GOT3 (cell line): ENCODE data around the gene PIAS2.
"Not testable (repeated sequence)": the region's sequence is repeated elsewhere in the genome, so short reads cannot be mapped to it uniquely, and the experiment has no call there.

Experiments used
- DNase-seq: peaks from one replicate; lab custom pipeline; 2025; ENCODE audit warnings: mixed read lengths; lab: John Stamatoyannopoulos, UW

The PIAS2 gene, protein sequence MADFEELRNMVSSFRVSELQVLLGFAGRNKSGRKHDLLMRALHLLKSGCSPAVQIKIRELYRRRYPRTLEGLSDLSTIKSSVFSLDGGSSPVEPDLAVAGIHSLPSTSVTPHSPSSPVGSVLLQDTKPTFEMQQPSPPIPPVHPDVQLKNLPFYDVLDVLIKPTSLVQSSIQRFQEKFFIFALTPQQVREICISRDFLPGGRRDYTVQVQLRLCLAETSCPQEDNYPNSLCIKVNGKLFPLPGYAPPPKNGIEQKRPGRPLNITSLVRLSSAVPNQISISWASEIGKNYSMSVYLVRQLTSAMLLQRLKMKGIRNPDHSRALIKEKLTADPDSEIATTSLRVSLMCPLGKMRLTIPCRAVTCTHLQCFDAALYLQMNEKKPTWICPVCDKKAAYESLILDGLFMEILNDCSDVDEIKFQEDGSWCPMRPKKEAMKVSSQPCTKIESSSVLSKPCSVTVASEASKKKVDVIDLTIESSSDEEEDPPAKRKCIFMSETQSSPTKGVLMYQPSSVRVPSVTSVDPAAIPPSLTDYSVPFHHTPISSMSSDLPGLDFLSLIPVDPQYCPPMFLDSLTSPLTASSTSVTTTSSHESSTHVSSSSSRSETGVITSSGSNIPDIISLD

GRCh38 chr18:46917108-46917802 is at the start of gene PIAS2, which contains the start of gene KATNAL2:
TSS of gene PIAS2 (minus strand) at chr18:46917507. CDS start at chr18:46917345, 162 bp downstream.
TSS of gene KATNAL2 (plus strand) at chr18:46917602. CDS start at chr18:46946873, 29,271 bp downstream.
- DNase-seq, result no peak

DNA sequence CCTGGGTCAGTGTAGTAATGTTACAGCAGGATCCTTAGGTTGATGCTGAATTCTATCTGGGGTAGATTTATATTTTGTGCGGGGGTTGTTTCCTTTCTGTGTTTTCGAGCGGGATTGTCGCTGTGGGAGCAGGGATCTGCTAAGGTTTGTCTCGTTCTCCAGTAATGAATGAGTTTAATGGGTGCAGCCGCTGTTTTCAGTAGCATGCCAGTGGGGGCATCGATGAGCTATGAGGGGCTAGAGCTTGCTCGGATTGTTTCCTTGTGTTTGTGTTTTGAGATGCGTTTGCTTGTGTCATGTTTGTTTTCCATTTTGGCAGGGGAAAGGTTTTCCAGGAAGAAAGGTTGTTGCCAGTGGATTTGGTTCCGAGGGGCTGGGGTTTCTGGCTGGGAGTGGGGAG is 49.0 kb upstream of the PIAS2 start:
- DNase-seq, result not testable (repeated sequence)

- not testable (repeated sequence) for DNase-seq
Measured at GRCh38 chr18:46964579-46965293, 47.4 kb upstream of the PIAS2 start.

DNA sequence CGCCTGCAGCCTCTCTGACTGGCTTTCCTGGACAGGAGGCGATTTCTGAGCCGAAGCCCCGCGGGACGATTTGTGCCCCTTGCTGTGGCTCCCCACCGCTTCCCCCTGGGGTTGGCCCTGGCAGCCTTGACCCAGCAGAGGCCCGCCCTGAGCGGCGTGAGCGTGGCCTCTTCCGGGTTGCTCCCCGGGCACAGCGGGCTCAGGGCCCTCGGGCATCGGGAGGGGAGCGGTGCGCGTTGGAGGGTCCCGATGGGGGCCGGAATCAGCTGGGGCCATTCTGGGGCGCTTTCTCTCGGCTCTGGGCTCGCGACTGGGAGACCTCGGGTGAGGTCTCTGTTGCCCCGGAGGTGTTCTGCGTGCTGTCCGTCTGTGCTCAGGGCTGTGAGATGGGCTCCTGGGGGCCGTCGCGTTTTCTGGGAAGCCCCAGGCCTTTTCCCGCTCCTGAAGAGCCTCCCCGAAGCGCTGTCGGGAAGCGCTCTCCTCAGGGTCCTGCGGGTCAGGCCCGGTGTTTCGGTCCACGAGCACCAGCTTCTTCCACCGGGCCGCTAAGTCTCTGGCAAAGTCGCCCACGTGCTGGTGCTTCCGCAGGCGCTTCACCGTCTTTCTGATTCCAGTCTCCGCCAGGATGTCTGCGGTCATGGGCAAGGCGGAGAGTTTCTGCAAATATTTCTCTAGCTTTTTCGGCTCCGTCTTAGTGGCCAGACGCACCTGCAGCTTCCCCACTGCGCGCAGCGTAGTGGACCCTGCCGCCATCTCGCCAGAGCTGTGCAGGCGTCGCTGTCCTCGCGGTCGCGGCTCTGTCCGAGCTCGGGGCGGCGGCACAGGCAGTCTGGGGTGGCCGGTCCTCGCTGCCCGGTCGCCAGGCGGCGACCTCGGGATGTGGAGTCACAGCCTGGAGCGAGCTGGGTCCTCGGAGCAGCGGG is 46.6 kb upstream of the PIAS2 start:
- DNase-seq, result not testable (repeated sequence)

DNA sequence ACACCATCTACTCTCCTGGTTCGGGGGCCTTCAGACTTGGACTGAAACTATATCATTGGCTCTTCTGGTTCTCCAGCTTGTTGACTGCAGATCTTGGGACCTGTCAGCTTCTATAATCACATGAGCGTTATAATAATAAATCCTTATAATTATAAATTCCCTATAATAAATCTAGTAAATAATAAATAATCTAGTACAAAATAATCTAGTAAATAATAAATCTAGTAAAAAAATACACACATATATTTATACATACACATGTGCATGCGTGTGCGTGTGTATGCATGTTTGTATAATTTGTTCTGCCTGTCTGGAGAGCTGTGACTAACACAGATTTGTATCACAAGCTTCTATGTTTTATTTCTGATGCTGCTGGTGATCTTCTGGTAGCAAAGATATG is 40.9 kb upstream of the PIAS2 start:
- no peak for DNase-seq

GRCh38 chr18:46953195-46953594 is 35.9 kb upstream of the PIAS2 start:
- DNase-seq, result no peak

- DNase-seq, result no peak
Measured at GRCh38 chr18:46950064-46950656, 32.9 kb upstream of the PIAS2 start.

DNA sequence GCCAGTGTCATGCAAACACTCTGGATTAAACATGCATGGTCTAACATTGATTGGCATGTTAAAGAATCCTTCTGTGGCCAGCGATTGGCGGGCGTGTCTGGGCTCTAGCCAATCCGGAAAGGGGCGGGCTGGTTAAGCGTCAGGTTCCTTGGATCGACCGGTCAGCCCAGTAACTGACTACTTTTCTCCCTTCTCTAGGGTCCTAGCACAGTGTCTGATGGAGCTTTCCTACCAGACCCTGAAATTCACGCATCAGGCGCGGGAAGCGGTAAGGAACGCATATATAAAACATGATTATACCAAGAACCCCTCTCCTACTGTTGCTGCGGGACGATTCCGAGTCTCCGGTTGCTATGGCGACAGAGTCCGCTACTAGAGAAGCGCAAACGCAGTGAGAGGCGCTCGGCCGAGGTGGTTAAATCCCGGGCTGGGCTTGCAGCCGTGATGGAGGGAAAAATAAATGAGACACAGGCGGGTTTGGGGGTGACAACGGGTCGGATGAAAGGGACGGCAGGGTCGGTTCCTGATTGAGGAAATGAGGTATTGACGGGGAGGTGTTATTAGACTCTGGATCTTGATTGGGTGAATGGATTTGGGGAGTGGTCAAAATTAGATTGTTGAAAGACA is 29.5 kb upstream of the PIAS2 start:
- DNase-seq, result no peak

- no peak for DNase-seq
Measured at GRCh38 chr18:46942646-46943045, 25.3 kb upstream of the PIAS2 start.

DNA sequence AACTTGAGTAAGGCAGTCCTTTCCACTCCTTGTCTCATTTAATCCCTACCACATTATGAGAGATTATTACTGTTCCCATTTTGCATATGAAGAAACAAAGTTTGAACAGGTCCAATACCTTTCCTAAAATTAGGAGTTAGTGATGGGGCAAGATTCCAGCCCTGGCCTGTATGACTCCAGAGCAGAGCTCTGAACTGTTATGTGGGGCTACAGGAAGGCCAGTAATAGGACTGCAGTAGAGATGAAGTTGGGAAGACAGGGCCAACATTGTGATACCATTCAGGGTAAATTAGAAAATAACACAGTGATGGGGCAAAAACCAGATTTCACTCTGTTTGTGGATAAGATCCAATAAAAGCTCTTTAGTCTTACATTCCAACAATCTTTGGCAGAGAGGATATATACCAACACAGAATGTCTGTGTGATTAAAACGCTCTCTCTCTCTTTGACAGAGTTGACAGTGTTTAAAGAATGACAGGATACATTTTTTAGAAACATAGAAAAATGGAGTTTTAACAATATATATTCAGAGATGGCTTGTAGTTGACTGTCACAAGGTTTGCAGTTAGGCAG is 22.8 kb upstream of the PIAS2 start:
- no peak for DNase-seq

GRCh38 chr18:46939337-46939963 is 22.1 kb upstream of the PIAS2 start:
- DNase-seq, result no peak

DNA sequence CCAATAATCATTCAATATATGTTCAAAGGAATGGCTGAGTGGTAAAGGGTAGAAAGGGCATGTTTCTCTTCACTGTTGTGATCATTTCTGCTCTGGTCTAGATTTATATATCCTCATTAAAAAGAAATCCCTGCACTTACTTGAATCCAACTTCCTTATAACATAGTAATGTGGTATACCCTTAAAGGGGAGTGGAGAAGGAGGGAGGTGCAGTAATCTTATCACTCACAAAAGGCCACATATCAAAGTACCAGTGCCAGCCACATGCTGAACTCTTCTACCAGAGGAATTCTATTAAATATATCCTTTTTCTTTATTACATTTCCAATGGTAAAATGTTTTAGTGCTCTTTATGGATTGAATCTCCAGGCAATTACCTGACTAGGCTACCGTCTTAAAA is 3.3 kb upstream of the PIAS2 start:
- no peak for DNase-seq

GRCh38 chr18:46920067-46920466 is 2.8 kb upstream of the PIAS2 start:
- no peak for DNase-seq

- DNase-seq, result no peak
Measured at GRCh38 chr18:46917803-46918600, 695 bp upstream of the PIAS2 start.

DNA sequence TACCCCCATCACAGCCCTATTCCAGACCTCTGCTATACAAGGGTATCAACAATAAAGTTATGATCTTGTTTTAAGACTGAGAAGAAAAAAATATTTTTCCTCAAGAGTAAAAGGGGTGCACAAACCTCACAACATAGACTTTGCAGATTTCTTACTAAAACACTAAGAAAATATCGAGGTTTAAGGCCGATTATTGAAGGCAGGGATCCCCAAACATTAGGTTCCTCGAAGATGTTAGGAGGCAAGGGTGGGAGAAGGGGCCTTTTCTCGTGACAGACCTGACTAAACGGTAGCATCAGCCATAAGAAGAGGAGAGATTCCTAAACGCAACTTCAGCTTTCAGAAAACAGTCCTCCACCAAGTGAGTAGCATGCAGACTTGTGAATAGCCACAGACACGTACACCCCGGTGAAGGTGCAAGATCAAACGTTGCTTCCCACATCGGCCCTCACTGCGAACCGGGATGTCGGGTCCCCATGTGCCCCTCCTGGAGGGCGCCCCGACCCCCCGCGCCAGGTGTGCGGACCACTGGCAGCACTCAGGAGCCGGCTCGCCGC is 678 bp downstream of the PIAS2 start:
- DNase-seq, result no peak

- no peak for DNase-seq
Measured at GRCh38 chr18:46915800-46916550, 1.3 kb downstream of the PIAS2 start.

DNA sequence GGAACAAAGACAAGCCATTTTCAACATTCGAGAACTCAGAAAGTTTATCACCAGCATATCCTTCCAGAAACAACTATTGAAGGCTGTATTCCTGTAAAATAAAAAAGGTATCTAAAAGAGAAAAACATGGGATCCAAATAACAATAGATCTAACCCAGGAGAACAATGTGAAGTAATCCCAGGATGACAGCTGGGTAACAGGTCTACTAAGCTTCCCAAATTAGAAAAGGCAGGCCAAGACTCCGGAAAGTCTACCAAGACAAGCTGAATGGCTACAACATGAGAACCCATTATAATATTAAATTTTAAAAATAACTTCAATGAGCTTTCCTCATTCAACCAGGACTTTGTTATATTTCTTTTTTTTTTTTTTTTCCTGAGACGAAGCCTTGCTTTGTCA is 6.5 kb downstream of the PIAS2 start:
- no peak for DNase-seq
